Osteoblast (primary cell): ENCODE data around the gene MIOS. TPM values are rescaled to one million over a fixed set of nuclear protein-coding genes. Genes with fewer than 3 reads are reported as not detected.

ENCODE experiments used
- DNase-seq: peaks from one replicate; pipeline ENCODE4 v3.0.0; 2011; ENCODE audit warnings: low spot score, mixed read lengths; ENCODE audit not compliant: insufficient read length; ENCODE audit errors: missing footprints
- H2AFZ ChIP-seq: 2 replicates; pipeline ENCODE4 v1.6.0; 2011; ENCODE audit warnings: mild to moderate bottlenecking, low read length
- H3K27ac ChIP-seq: 2 replicates; pipeline ENCODE4 v1.5.1; 2011; ENCODE audit warnings: mild to moderate bottlenecking, low read depth, low read length, moderate library complexity
- H3K27me3 ChIP-seq: 2 replicates; pipeline ENCODE4 v1.6.0; 2012; ENCODE audit warnings: mild to moderate bottlenecking, control low read depth, inconsistent platforms, low read length, moderate library complexity; ENCODE audit not compliant: insufficient read depth
- H3K36me3 ChIP-seq: 2 replicates; pipeline ENCODE4 v1.5.1; 2011; ENCODE audit warnings: mild to moderate bottlenecking, low read length, control low read depth, moderate library complexity; ENCODE audit not compliant: insufficient read depth
- H3K4me1 ChIP-seq: 2 replicates; pipeline ENCODE4 v1.5.1; 2011; ENCODE audit warnings: mild to moderate bottlenecking, low read length, control low read depth, moderate library complexity; ENCODE audit not compliant: insufficient read depth
- H3K4me2 ChIP-seq: 2 replicates; pipeline ENCODE4 v1.6.0; 2011; ENCODE audit warnings: mild to moderate bottlenecking, low read length; ENCODE audit not compliant: insufficient read depth
- H3K4me3 ChIP-seq: fragments of 200-600 bp; sonication (generic); 3 replicates; pipeline ENCODE4 v1.5.1; 2012; ENCODE audit warnings: mild to moderate bottlenecking, low read length, inconsistent platforms; ENCODE audit not compliant: insufficient read depth
- H3K79me2 ChIP-seq: 2 replicates; pipeline ENCODE4 v1.6.0; 2012; ENCODE audit warnings: mild to moderate bottlenecking, low read length, control low read depth, inconsistent platforms; ENCODE audit not compliant: insufficient read depth
- H3K9me3 ChIP-seq: 2 replicates; pipeline ENCODE4 v1.5.1; 2011; ENCODE audit warnings: low read depth, low read length, control low read depth
- H4K20me1 ChIP-seq: 2 replicates; pipeline ENCODE4 v1.6.0; 2012; ENCODE audit warnings: mild to moderate bottlenecking, low read length, control low read depth; ENCODE audit not compliant: insufficient read depth
- total RNA-seq: library from RNA; depleted of rRNA; stranded (reverse); fragments of >200 nt; gene quantifications from 2 replicates; pipeline ENCODE4 v1.2.3, GENCODE V29; 2012
- TF ChIP-seq, protein P1 (sequence below): IDR thresholded peaks from 2 replicates; pipeline ENCODE4 v1.5.1; 2011; ENCODE audit warnings: mild to moderate bottlenecking, low read depth, low read length, moderate library complexity; ENCODE audit errors: extremely low read depth

Gene MIOS
- total RNA-seq, 1 donor, result 43.4 TPM

DNA sequence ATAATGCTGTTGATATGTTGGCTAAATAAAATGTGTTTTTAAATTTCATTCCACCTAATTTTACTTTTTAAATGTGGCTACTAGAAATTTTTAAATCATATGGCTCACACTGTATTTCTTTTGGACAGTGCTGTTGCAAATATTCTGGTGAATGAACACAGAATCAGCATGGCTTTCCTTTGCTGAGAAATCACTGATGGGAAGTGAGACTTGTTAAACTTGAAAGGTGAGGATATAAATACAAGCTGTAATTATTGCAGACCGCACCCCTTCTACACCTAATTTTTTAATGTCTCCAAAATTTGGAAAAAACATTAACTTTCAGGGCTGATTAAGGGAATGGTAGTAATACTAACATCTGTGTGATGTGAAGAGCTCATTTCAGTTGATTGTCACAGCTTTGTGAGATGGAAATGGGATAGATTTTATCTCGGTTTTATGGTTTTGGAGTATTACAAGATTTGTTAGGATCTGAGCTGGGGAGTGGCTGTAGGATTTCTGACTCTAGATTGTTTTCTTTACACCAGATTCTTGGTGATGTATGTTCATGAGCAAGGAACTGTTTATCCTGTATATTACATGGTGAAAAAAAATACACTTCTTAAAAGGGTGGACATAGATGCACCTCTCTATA is 1.3 kb downstream of the MIOS start:
- Histone ChIP-seq H2AFZ (no peak overlapping the region), H3K27ac (no peak overlapping the region), H3K27me3 (no peaks in the 10 kb centered on the region), H4K20me1 (peaks cover 13% of the 10 kb centered on the region), H3K4me3 (peak overlapping the region; percentile 85), H3K79me2 (peaks cover 59% of the 10 kb centered on the region), H3K4me1 (peaks cover 29% of the 10 kb centered on the region), H3K9me3 (no peaks in the 10 kb centered on the region), H3K4me2 (peak overlapping the region; percentile 76), H3K36me3 (no peaks in the 10 kb centered on the region)
- peak; percentile 52 for DNase-seq
- TF ChIP-seq, protein P1, sequence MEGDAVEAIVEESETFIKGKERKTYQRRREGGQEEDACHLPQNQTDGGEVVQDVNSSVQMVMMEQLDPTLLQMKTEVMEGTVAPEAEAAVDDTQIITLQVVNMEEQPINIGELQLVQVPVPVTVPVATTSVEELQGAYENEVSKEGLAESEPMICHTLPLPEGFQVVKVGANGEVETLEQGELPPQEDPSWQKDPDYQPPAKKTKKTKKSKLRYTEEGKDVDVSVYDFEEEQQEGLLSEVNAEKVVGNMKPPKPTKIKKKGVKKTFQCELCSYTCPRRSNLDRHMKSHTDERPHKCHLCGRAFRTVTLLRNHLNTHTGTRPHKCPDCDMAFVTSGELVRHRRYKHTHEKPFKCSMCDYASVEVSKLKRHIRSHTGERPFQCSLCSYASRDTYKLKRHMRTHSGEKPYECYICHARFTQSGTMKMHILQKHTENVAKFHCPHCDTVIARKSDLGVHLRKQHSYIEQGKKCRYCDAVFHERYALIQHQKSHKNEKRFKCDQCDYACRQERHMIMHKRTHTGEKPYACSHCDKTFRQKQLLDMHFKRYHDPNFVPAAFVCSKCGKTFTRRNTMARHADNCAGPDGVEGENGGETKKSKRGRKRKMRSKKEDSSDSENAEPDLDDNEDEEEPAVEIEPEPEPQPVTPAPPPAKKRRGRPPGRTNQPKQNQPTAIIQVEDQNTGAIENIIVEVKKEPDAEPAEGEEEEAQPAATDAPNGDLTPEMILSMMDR, result no peak

DNA sequence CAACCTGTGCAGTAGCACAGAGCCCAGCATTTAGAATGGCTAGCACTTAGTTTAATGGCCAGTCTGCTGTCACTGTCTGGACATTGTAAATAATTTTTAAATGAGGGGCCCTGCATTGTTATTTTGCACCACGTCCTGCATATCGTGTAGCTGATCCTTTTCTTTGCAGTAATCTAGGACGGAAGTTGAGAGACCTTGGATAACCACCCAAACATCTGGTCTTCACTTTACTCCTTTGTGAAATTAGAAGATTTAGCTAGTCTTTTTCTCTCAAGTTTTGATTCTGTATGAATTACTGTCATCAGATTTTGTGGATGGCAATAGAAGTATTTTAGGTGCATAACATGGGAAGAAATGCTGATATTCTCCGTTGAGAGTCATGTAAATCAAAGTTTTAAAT is 1.9 kb downstream of the MIOS start:
- DNase-seq, result no peak
- peaks cover 29% of the 10 kb centered on the region for H3K4me1 ChIP-seq
- H3K79me2 ChIP-seq, result peaks cover 65% of the 10 kb centered on the region
- H3K9me3 ChIP-seq, result no peaks in the 10 kb centered on the region
- H4K20me1 ChIP-seq, result peaks cover 13% of the 10 kb centered on the region
- H2AFZ ChIP-seq, result no peak overlapping the region
- H3K27me3 ChIP-seq, result no peaks in the 10 kb centered on the region
- peak overlapping the region; percentile 76 for H3K4me2 ChIP-seq
- TF ChIP-seq, protein P1, result no peak
- no peak overlapping the region for H3K27ac ChIP-seq
- peak overlapping the region; percentile 85 for H3K4me3 ChIP-seq
- no peaks in the 10 kb centered on the region for H3K36me3 ChIP-seq

DNA sequence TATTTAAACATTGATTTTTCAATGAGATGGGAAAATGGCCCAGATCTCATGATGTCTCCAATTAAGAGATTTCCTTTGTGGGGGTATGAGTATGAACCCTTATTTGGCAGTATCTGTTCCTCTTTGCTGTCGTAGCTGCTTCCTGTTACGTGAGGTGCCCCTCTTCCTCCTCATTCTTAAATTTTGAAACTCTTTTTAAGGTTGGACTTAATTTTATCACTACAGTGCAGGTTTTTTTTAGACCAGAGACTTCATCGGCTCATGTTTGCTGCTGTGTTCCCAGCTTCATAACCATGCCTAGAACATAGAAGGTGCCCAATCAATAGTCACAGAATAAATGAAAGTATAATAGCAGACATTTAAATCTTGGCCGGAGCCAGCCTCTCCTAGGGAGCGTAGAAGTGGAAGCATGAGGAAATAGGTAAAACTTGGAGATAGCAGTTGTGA is 2.4 kb downstream of the MIOS start:
- Histone ChIP-seq H3K27me3 (no peaks in the 10 kb centered on the region), H3K4me2 (peak overlapping the region; percentile 76), H3K4me3 (peak overlapping the region; percentile 85), H3K36me3 (no peaks in the 10 kb centered on the region), H3K4me1 (peaks cover 25% of the 10 kb centered on the region), H2AFZ (no peak overlapping the region), H3K79me2 (peaks cover 70% of the 10 kb centered on the region), H3K9me3 (no peaks in the 10 kb centered on the region), H4K20me1 (peaks cover 13% of the 10 kb centered on the region), H3K27ac (no peak overlapping the region)
- DNase-seq, result peak; percentile 66
- TF ChIP-seq, protein P1, result no peak

DNA sequence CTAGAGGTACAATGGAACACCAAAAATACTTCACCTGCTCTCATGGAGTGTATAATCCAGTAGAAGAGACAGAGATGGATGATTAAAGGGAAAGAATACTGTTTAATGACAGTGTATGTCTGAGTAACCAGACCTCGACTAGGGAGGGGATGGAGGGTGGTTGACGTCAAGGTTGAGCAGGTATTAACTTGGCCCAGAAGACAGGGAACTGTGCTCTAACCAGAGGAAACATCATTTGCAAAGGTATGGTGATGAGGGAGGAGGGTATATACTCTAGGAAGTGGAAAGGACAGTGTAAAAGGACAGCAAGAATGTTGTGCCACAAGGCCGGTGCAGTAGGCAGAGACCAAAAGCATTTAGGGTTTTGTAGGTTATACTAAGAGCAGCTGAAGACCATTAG is 2.9 kb downstream of the MIOS start:
- Histone ChIP-seq H2AFZ (no peak overlapping the region), H3K27me3 (no peaks in the 10 kb centered on the region), H3K4me1 (peaks cover 20% of the 10 kb centered on the region), H3K9me3 (no peaks in the 10 kb centered on the region), H3K36me3 (no peaks in the 10 kb centered on the region), H3K27ac (no peak overlapping the region), H3K4me2 (peak overlapping the region; percentile 76), H4K20me1 (peaks cover 13% of the 10 kb centered on the region), H3K4me3 (no peak overlapping the region), H3K79me2 (peaks cover 75% of the 10 kb centered on the region)
- DNase-seq, result no peak
- TF ChIP-seq, protein P1, result no peak
